Upper lobe of left lung (tissue), 6 donors: Measurements from ENCODE around the gene GRAMD1A. TPM values are rescaled to one million over a fixed set of nuclear protein-coding genes. Genes with fewer than 3 reads are reported as not detected.

Experiments
- ATAC-seq, 2 donors: fragments of 200-7000 bp; cut with Tn5 transposase; one replicate each; pipeline ENCODE4 v1.9.1; 2022; ENCODE audit warnings: mild to moderate bottlenecking in 2 of 2, moderate library complexity in 2 of 2; ENCODE audit not compliant: low FRiP score in 2 of 2
- DNase-seq, 2 donors: peaks; one replicate each; pipeline ENCODE4 v3.0.0-alpha.2; 2019 to 2020
- H3K27ac ChIP-seq, 4 donors: fragments of 200-600 bp; sonication (generic); one replicate each; pipeline ENCODE4 v1.5.1; 2016 to 2019
- H3K27me3 ChIP-seq, 4 donors: fragments of 200-600 bp; sonication (generic); one replicate each; pipeline ENCODE4 v1.5.1; 2017 to 2019
- H3K36me3 ChIP-seq, 4 donors: fragments of 200-600 bp; sonication (generic); one replicate each; pipeline ENCODE4 v1.5.1; 2016 to 2019
- H3K4me1 ChIP-seq, 4 donors: fragments of 200-600 bp; sonication (generic); one replicate each; pipeline ENCODE4 v1.5.1; 2018 to 2019
- H3K4me3 ChIP-seq, 4 donors: fragments of 200-600 bp; sonication (generic); one replicate each; pipeline ENCODE4 v1.5.1; 2017 to 2019; ENCODE audit warnings: mild to moderate bottlenecking in 2 of 4, moderate library complexity in 1 of 4
- H3K9me3 ChIP-seq, 4 donors: fragments of 200-600 bp; sonication (generic); one replicate each; pipeline ENCODE4 v1.5.1; 2018 to 2019
- CTCF ChIP-seq, 6 experiments: fragments of 450-650 bp in 4 of 6; fragments of 200-600 bp in 2 of 6; sonication (generic) in 2 of 6; IDR thresholded peaks; one replicate each; pipeline ENCODE4 v1.5.1; 2016 to 2019; ENCODE audit warnings: antibody characterized with exemption in 6 of 6
- EP300 ChIP-seq, 4 donors: sonication (generic); formaldehyde crosslinking; IDR thresholded peaks; one replicate each; pipeline ENCODE4 v1.5.1; 2017; ENCODE audit warnings: antibody characterized with exemption in 4 of 4, control low read depth in 2 of 4
- POLR2A ChIP-seq, 4 donors: fragments of 450-650 bp; IDR thresholded peaks; one replicate each; pipeline ENCODE4 v1.5.1; 2016 to 2017; ENCODE audit warnings: antibody characterized with exemption in 4 of 4, mild to moderate bottlenecking in 2 of 4
- POLR2AphosphoS5 ChIP-seq, 2 donors: sonication (generic); formaldehyde crosslinking; IDR thresholded peaks; one replicate each; pipeline ENCODE4 v1.5.1; 2017; ENCODE audit warnings: antibody characterized with exemption in 2 of 2
- WGBS, 2 donors: methylation state at CpG; one replicate each; pipeline ENCODE4 v1.1.5; 2017 to 2018; 5-methylcytosine and 5-hydroxymethylcytosine counted together
- total RNA-seq, 6 donors: library from RNA; depleted of rRNA in 4 of 6; stranded (reverse); fragments of >200 nt in 4 of 6; gene quantifications; one replicate each; pipeline versions ENCODE4 v1.1.0 to v1.2.1, GENCODE V29; 2016 to 2021
- donor health status: DM: no; HTN: no; CAD: no; lungs with moderate emphysema.
- donor health status: DM: no; HTN: yes; CAD: no; lungs with severe emphysema.

Gene GRAMD1A
- total RNA-seq, 6 donors from 2014 or later: 85.1 to 206 (median 119) TPM

GRCh38 chr19:34982275-34982674 is 17.8 kb upstream of the GRAMD1A start:
- H3K9me3 ChIP-seq: no peaks in the 10 kb centered on the region
- peaks cover 10 to 16% (median 14%) of the 10 kb centered on the region in 4 donors for H3K4me1 ChIP-seq
- ATAC-seq (no peak), DNase-seq (no peak)
- no peaks in the 10 kb centered on the region for H3K27me3 ChIP-seq
- H3K36me3 ChIP-seq: no peaks in the 10 kb centered on the region
- H3K27ac ChIP-seq: no peak overlapping the region
- no peak overlapping the region for H3K4me3 ChIP-seq
- TF ChIP-seq CTCF (IDR thresholded peaks at IDR 0.05) (no peak), POLR2AphosphoS5 (IDR thresholded peaks at IDR 0.05) (no peak), POLR2A (IDR thresholded peaks at IDR 0.05) (no peak), EP300 (IDR thresholded peaks at IDR 0.05) (no peak)
- WGBS, 2 donors: 79 to 82% methylated on average over 5 of the region's 5 CpGs

GRCh38 chr19:34983786-34984185 is 16.3 kb upstream of the GRAMD1A start:
- Histone ChIP-seq H3K9me3 (no peaks in the 10 kb centered on the region), H3K4me3 (no peak overlapping the region), H3K4me1 (peaks cover 10 to 16% (median 14%) of the 10 kb centered on the region in 4 donors), H3K36me3 (no peaks in the 10 kb centered on the region), H3K27me3 (no peaks in the 10 kb centered on the region), H3K27ac (no peak overlapping the region)
- ATAC-seq (no peak), DNase-seq (no peak)
- 93 to 96% methylated on average over 4 of the region's 4 CpGs for WGBS, 2 donors
- TF ChIP-seq CTCF (IDR thresholded peaks at IDR 0.05) (no peak), POLR2A (IDR thresholded peaks at IDR 0.05) (no peak), POLR2AphosphoS5 (IDR thresholded peaks at IDR 0.05) (no peak), EP300 (IDR thresholded peaks at IDR 0.05) (no peak)

- peaks cover 10 to 16% (median 14%) of the 10 kb centered on the region in 4 donors for H3K4me1 ChIP-seq
- no peak overlapping the region for H3K4me3 ChIP-seq
- H3K27ac ChIP-seq: no peak overlapping the region
- DNase-seq (no peak), ATAC-seq (no peak)
- 87 to 91% methylated on average over 3 of the region's 3 CpGs for WGBS, 2 donors
- H3K36me3 ChIP-seq: no peaks in the 10 kb centered on the region
- no peaks in the 10 kb centered on the region for H3K9me3 ChIP-seq
- H3K27me3 ChIP-seq: no peaks in the 10 kb centered on the region
- no peak for TF ChIP-seq POLR2AphosphoS5 (IDR thresholded peaks at IDR 0.05)
- no peak for TF ChIP-seq CTCF (IDR thresholded peaks at IDR 0.05)
- no peak for TF ChIP-seq EP300 (IDR thresholded peaks at IDR 0.05)
- no peak for TF ChIP-seq POLR2A (IDR thresholded peaks at IDR 0.05)
Observed at GRCh38 chr19:34984287-34984686, 15.8 kb upstream of the GRAMD1A start.

- Histone ChIP-seq H3K27me3 (no peaks in the 10 kb centered on the region), H3K4me1 (peaks cover 10 to 16% (median 14%) of the 10 kb centered on the region in 4 donors), H3K9me3 (no peaks in the 10 kb centered on the region), H3K27ac (peak overlapping the region; percentile 13 to 71 (median 44)), H3K36me3 (no peaks in the 10 kb centered on the region), H3K4me3 (no peak overlapping the region)
- TF ChIP-seq POLR2AphosphoS5 (IDR thresholded peaks at IDR 0.05) (peak; percentile 89 to 92), POLR2A (IDR thresholded peaks at IDR 0.05) (peak in 1 of 4 donors; percentile 13), CTCF (IDR thresholded peaks at IDR 0.05) (peak in 1 of 6 experiments; percentile 12), EP300 (IDR thresholded peaks at IDR 0.05) (peak; percentile 26 to 93 (median 82))
- 9 to 18% methylated on average over 7 of the region's 7 CpGs for WGBS, 2 donors
- DNase-seq: peak in 1 of 2 donors; percentile 79
- ATAC-seq: peak; percentile 65 to 73
Observed at GRCh38 chr19:34985249-34986022, 14.7 kb upstream of the GRAMD1A start.
